K562 (cell line): ENCODE results near the gene ATP1A2. TPM values are rescaled to one million over a fixed set of nuclear protein-coding genes. Genes with fewer than 3 reads are reported as not detected.

Experiments
- ATAC-seq: fragments of 200-7000 bp; cut with Tn5 transposase; 3 replicates; pipeline ENCODE4 v1.9.1; 2020; ENCODE audit warnings: moderate library complexity
- BruUV-seq: library from RNA; stranded (reverse); fragments of 400-500 nt; replicated peaks from 2 replicates; lab custom pipeline; 2021; lab: Mats Ljungman, UMichigan
- CTCF ChIA-PET: fragments of 300-600 bp; formaldehyde crosslinking; extraction: SDS; loops from one replicate; lab custom pipeline; 2021; ENCODE audit warnings: low intra/inter-chr PET ratio; lab: Yijun Ruan, JAX
- POLR2A ChIA-PET: fragments of 300-600, 350-650 bp; sonication (Branson Sonifier 250); formaldehyde crosslinking; extraction: SDS; loops from one replicate; lab custom pipeline; 2021; ENCODE audit warnings: antibody characterized with exemption, inconsistent platforms; lab: Yijun Ruan, JAX
- DNase-seq, 4 experiments: peaks; one replicate each; pipeline versions ENCODE4 v3.0.0 to v3.0.0-alpha.2; 2011 to 2018; ENCODE audit warnings: low spot score in 3 of 4, mixed read lengths in 3 of 4; ENCODE audit errors: extremely low read depth in 1 of 4
- FAIRE-seq: peaks from 2 replicates; lab custom pipeline; 2011; peaks lifted over from hg19 to GRCh38; lab: Jason Lieb, UNC
- H2AFZ ChIP-seq: 2 replicates; pipeline ENCODE4 v1.6.0; 2011; ENCODE audit warnings: low read depth, low read length, control low read depth, inconsistent platforms
- H3K27ac ChIP-seq: fragments of 200-600 bp; 3 replicates; pipeline ENCODE4 v1.8.0; 2011; ENCODE audit warnings: low read depth, mild to moderate bottlenecking, control low read depth, inconsistent platforms, low read length, moderate library complexity, mixed read lengths; ENCODE audit errors: extremely low read depth
- H3K27me3 ChIP-seq, 2 experiments: fragments of 300-600 bp in 1 of 2; 2 replicates in 1 of 2; 3 replicates in 1 of 2; pipeline versions ENCODE4 v1.6.0 to v1.8.0; 2011; ENCODE audit warnings: inconsistent platforms in 2 of 2, low read length in 2 of 2, mild to moderate bottlenecking in 1 of 2, mixed read lengths in 1 of 2, moderate library complexity in 1 of 2; ENCODE audit not compliant: control insufficient read depth in 2 of 2, insufficient read depth in 2 of 2
- H3K36me3 ChIP-seq: fragments of 300-600 bp; 3 replicates; pipeline ENCODE4 v1.8.0; 2011; ENCODE audit warnings: mild to moderate bottlenecking, low read length, inconsistent platforms; ENCODE audit not compliant: control insufficient read depth, insufficient read depth
- H3K4me1 ChIP-seq, 2 experiments: fragments of 200-600 bp in 1 of 2; replicated peaks in 1 of 2; 2 replicates in 1 of 2; 3 replicates in 1 of 2; pipeline versions ENCODE4 v1.5.1 to v1.8.0; 2011; ENCODE audit warnings: inconsistent platforms in 2 of 2, low read length in 2 of 2, mild to moderate bottlenecking in 1 of 2, mixed read lengths in 1 of 2, moderate library complexity in 1 of 2; ENCODE audit not compliant: control insufficient read depth in 2 of 2, insufficient read depth in 2 of 2
- H3K4me2 ChIP-seq: 2 replicates; pipeline ENCODE4 v1.6.1; 2011; ENCODE audit warnings: low read length, control low read depth, inconsistent platforms, mixed read lengths; ENCODE audit not compliant: insufficient read depth
- H3K4me3 ChIP-seq: fragments of 200-600 bp; sonication (generic), shearing (Covaris generic); 2 replicates; pipeline ENCODE4 v1.5.1; 2016; ENCODE audit warnings: control low read depth, inconsistent platforms
- H3K79me2 ChIP-seq: fragments of 200-600 bp; 3 replicates; pipeline ENCODE4 v1.8.0; 2011; ENCODE audit warnings: low read length, inconsistent platforms; ENCODE audit not compliant: control insufficient read depth, insufficient read depth
- H3K9ac ChIP-seq, 2 experiments: 2 replicates each; pipeline versions ENCODE4 v1.6.0 to v1.6.1; 2011; ENCODE audit warnings: low read depth in 2 of 2, low read length in 2 of 2, control low read depth in 1 of 2, inconsistent platforms in 1 of 2, mild to moderate bottlenecking in 1 of 2, mixed read lengths in 1 of 2; ENCODE audit not compliant: insufficient read depth in 1 of 2
- H3K9me1 ChIP-seq: one replicate; pipeline ENCODE4 v1.6.0; 2011; ENCODE audit warnings: inconsistent platforms, mild to moderate bottlenecking, low read length, moderate library complexity; ENCODE audit not compliant: control insufficient read depth, insufficient read depth
- H3K9me3 ChIP-seq: replicated peaks from 2 replicates; pipeline ENCODE4 v1.5.1; 2011; ENCODE audit warnings: low read depth, low read length, inconsistent platforms; ENCODE audit not compliant: control insufficient read depth, insufficient read depth
- H4K20me1 ChIP-seq: replicated peaks from 2 replicates; pipeline ENCODE4 v1.6.1; 2011; ENCODE audit warnings: low read length, inconsistent platforms, mixed read lengths; ENCODE audit not compliant: control insufficient read depth, insufficient read depth
- HDAC2 ChIP-seq: fragments of 450-650 bp; IDR thresholded peaks from 2 replicates; pipeline ENCODE4 v1.6.1; 2016; ENCODE audit warnings: mild to moderate bottlenecking
- HNRNPL ChIP-seq: fragments of 200-400 bp; formaldehyde crosslinking; IDR thresholded peaks from 2 replicates; pipeline ENCODE4 v1.6.1; 2017; ENCODE audit warnings: low read depth, mild to moderate bottlenecking, low read length
- POLR2G ChIP-seq: fragments of 200-400 bp; formaldehyde crosslinking; IDR thresholded peaks from 2 replicates; pipeline ENCODE4 v1.6.1; 2017; ENCODE audit warnings: low read depth, mild to moderate bottlenecking, antibody characterized with exemption, low read length, moderate library complexity
- WGBS: fragments of 100-300 bp; shearing (Covaris generic); methylation state at CpG from one replicate; pipeline ENCODE4 v1.1.6; 2016; ENCODE audit warnings: low coverage, mixed read lengths; ENCODE audit not compliant: insufficient coverage; ENCODE audit errors: missing lambda C conversion rate; 5-methylcytosine and 5-hydroxymethylcytosine counted together
- in situ Hi-C: fragments of 300-500 bp; cut with MboI; formaldehyde crosslinking; loops from 4 replicates; pipeline ENCODE4 v1.15.0; 2018; ENCODE audit warnings: inconsistent platforms, mixed read lengths
- intact Hi-C: fragments of 100-400 bp; cut with micrococcal nuclease; formaldehyde crosslinking; loops from 2 replicates; pipeline ENCODE4 v1.14.2; 2022
- polyA plus RNA-seq, 8 experiments: library from polyadenylated mRNA; depleted of rRNA in 4 of 8; stranded (reverse) in 5 of 8; unstranded in 3 of 8; fragments of >200 nt; fragmentation: Nextera tagmentation in 2 of 8; fragmentation: Illumina TruSeq in 1 of 8; extraction: Ambion mirVana in 2 of 8; extraction: Trizol in 1 of 8; gene quantifications; 2 replicates each; pipeline versions ENCODE4 v1.2.1 to v1.2.3, GENCODE V29; 2011 to 2014; ENCODE audit warnings: inconsistent platforms in 1 of 8, missing spikeins in 1 of 8
- total RNA-seq, 7 experiments: library from RNA; depleted of rRNA in 6 of 7; stranded (reverse); fragments of >200 nt in 6 of 7; fragmentation: Illumina TruSeq in 2 of 7; extraction: Trizol in 2 of 7; gene quantifications; 2 replicates each; pipeline versions ENCODE4 v1.2.1 to v1.2.3, GENCODE V29; 2011 to 2021; ENCODE audit warnings: low replicate concordance in 1 of 7
- TF ChIP-seq, protein P1 (sequence below): IDR thresholded peaks from 2 replicates; pipeline ENCODE4 v1.6.1; 2011; ENCODE audit not compliant: insufficient read length; ENCODE audit errors: extremely low read depth

Gene ATP1A2
- total and polyA plus RNA-seq, 9 of the 15 experiments (the other 6 are each of a cell fraction or from before 2014, with no cell fraction given): 0.04 to 0.11 (median 0.09) TPM; not detected in 6

DNA sequence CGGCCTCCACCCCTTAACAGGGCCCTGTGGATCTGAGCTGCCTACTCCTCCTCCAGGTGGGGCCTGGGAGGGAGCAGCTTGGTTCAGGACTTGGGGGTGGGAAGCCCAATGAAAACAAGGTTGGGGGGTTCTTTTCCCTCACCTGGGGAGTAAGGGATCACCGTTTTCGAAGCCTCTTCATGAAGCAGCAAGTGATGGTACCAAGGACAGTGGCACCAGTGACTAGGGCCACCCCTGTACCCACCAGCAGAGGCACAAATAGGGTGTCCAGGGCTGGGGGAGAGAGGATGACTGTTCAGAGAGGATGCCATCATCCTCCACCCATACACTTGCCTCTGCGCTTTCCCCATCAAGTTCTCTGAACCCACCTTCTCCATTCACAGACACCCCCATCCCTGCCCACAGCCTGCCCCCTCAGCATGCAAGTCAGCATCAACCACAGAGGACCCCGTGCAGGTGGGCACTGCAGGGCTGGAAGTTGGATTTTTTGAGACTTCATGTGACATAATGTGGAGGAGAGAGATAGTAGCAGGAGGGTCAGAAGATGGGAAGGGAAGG lies 23.8 kb upstream of the ATP1A2 start:
- in situ Hi-C loops: no loop called here
- Histone ChIP-seq H3K79me2 (no peaks in the 10 kb centered on the region), H3K27ac (no peak overlapping the region), H3K4me3 (no peak overlapping the region), H3K9me3 (no peaks in the 10 kb centered on the region), H3K36me3 (no peaks in the 10 kb centered on the region), H3K9me1 (no peaks in the 10 kb centered on the region), H3K4me2 (no peak overlapping the region), H4K20me1 (no peaks in the 10 kb centered on the region), H3K9ac (no peak overlapping the region), H3K27me3 (no peaks in the 10 kb centered on the region), H2AFZ (no peak overlapping the region), H3K4me1 (peaks cover 0 to 23% of the 10 kb centered on the region in 2 experiments; a peak in 2 of 5 replicates)
- intact Hi-C loops: no loop called here
- CTCF ChIA-PET: interaction anchor here (0.6 kb wide), 1 partner anchor 592 kb away, joined by 3 read pairs; no protein-coding TSS in a partner anchor
- 44% methylated on average over 5 of the region's 5 CpGs for WGBS
- ATAC-seq: no peak
- TF ChIP-seq, protein P1, sequence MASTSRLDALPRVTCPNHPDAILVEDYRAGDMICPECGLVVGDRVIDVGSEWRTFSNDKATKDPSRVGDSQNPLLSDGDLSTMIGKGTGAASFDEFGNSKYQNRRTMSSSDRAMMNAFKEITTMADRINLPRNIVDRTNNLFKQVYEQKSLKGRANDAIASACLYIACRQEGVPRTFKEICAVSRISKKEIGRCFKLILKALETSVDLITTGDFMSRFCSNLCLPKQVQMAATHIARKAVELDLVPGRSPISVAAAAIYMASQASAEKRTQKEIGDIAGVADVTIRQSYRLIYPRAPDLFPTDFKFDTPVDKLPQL: no peak
- TF ChIP-seq HDAC2: no peak
- DNase-seq: no peak
- FAIRE-seq: no peak
- no TSS peak for BruUV-seq
- POLR2A ChIA-PET: interaction anchor here (0.6 kb wide), 1 partner anchor 1916 kb away, joined by 3 read pairs; no protein-coding TSS in a partner anchor

DNA sequence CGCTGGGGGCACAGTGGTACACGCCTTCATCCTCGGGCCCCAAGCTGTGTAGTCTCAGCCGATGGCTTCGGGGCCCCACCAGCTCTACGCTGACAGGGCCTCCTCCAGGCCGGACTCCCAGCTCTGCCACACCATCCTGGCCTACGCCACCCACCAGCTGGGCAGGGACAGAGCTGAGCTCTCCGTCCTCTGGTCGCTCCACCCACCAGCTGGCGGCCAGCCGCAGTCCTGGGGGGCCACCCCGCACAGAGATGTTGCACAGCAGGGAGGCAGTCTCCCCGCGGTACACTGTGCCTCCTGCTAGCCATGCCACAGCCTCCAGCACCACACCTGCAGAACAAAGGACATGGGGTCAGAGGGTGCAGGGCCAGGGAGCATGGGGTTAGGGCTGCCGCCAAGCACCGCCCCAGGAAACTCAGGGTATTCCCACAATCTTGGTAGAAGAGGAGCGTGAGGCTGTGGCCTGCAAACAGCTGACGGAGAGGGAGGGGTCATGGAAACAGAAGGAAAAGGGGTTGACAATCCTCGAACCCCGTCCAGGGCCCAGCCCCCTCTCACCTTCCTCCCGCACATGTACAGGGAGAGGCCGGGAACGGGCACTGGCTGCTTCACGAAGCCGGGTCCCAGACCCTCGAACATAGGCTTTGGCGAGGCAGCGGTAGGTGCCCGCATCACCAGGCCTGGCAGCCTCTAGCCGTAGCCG lies 23.0 kb upstream of the ATP1A2 start:
- ChIA-PET CTCF (no interaction called here), POLR2A (no interaction called here)
- ATAC-seq: no peak
- no peaks in the 10 kb centered on the region for H3K36me3 ChIP-seq
- no peak for DNase-seq
- no peaks in the 10 kb centered on the region for H3K9me3 ChIP-seq
- H3K27ac ChIP-seq: no peak overlapping the region
- H3K4me1 ChIP-seq: peaks cover 0 to 24% of the 10 kb centered on the region in 2 experiments; a peak in 3 of 5 replicates
- intact Hi-C loops (no loop called here), in situ Hi-C loops (no loop called here)
- BruUV-seq: no TSS peak
- no peak overlapping the region for H3K4me2 ChIP-seq
- H2AFZ ChIP-seq: no peak overlapping the region
- H3K9ac ChIP-seq: 0 out of 4 replicates have a peak overlapping the region, but pooled peaks of 1 of the 2 experiments have one; percentile 9
- H3K79me2 ChIP-seq: no peaks in the 10 kb centered on the region
- WGBS: 73% methylated on average over 30 of the region's 32 CpGs
- H3K27me3 ChIP-seq: no peaks in the 10 kb centered on the region
- no peak overlapping the region for H3K4me3 ChIP-seq
- peaks cover 4% of the 10 kb centered on the region; the same call in 1 of the 2 replicates for H4K20me1 ChIP-seq
- FAIRE-seq: no peak
- TF ChIP-seq HNRNPL (no peak), POLR2G (peak; percentile 31; the same call in 1 of the 2 replicates)
- no peaks in the 10 kb centered on the region for H3K9me1 ChIP-seq
